A673 (cell line): ENCODE measurements around the gene TST.

Experiments
- EZH2 ChIP-seq: fragments of 200-600 bp; sonication (generic); IDR thresholded peaks from 2 replicates; pipeline ENCODE4 v1.6.1; 2017; ENCODE audit warnings: borderline replicate concordance, low read depth, mild to moderate bottlenecking, mixed read lengths, antibody characterized with exemption, low read length; ENCODE audit not compliant: poor library complexity, severe bottlenecking
- TF ChIP-seq, protein P1 (sequence below): fragments of 300-800, 200-600 bp; sonication (generic); conservative IDR thresholded peaks from 2 replicates; pipeline ENCODE4 v1.5.1; 2017; ENCODE audit warnings: low read depth, mild to moderate bottlenecking, antibody characterized with exemption, low read length, moderate library complexity, mixed read lengths

DNA sequence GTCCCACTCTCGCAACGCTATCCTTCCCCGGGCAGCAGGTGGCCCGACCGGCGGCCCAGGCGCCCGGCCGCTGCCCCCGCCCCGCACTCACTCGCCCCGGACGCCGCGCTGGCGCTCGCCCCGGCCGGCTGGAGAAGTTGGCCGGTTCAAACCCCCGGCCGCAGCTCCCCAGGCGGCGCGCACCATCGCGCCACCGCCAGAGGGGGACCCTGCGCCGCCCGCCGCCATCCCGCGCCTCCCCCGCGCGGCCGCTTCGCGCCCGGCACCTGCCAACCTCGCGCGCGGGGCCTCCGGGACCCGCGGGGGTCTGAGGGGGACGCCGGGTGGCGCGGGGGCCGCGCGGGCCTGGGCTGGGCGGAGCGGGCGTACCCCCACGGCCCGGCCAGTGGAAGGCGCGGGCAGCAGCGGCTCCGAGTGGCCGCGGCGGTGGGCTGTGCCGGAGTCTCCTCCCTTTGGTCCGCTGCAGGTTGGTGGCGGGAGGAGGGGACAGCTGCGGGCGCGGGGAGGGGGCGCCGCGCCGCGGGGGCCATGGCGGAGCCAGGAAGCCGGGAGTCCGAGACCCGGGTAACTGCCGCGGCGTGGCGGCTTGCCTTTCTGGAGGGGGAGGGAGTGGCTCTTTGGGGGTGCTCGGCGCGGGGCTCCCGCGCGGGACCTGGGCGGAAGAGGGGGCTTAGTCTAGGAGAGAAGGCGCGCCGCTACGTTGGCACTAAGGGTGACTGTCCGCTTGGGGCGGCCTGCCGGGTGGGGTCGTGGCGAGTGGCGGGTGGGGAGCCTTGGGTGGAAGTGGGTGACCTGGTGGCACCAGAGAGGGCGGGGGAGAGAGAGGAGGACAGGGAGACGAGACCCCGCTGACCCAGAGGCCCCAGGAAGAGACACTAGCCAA, at the start of gene TST, which contains the start of gene MPST:
- TF ChIP-seq, protein P1, sequence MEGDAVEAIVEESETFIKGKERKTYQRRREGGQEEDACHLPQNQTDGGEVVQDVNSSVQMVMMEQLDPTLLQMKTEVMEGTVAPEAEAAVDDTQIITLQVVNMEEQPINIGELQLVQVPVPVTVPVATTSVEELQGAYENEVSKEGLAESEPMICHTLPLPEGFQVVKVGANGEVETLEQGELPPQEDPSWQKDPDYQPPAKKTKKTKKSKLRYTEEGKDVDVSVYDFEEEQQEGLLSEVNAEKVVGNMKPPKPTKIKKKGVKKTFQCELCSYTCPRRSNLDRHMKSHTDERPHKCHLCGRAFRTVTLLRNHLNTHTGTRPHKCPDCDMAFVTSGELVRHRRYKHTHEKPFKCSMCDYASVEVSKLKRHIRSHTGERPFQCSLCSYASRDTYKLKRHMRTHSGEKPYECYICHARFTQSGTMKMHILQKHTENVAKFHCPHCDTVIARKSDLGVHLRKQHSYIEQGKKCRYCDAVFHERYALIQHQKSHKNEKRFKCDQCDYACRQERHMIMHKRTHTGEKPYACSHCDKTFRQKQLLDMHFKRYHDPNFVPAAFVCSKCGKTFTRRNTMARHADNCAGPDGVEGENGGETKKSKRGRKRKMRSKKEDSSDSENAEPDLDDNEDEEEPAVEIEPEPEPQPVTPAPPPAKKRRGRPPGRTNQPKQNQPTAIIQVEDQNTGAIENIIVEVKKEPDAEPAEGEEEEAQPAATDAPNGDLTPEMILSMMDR: no peak
- TF ChIP-seq EZH2: no peak
